Measurements from ENCODE around the gene HAUS7. TPM values are rescaled to one million over a fixed set of nuclear protein-coding genes. Genes with fewer than 3 reads are reported as not detected.

The HAUS7 gene
- total RNA-seq, 4 donors from 2014 or later = 20.7 to 46.8 (median 27.7) TPM

DNA sequence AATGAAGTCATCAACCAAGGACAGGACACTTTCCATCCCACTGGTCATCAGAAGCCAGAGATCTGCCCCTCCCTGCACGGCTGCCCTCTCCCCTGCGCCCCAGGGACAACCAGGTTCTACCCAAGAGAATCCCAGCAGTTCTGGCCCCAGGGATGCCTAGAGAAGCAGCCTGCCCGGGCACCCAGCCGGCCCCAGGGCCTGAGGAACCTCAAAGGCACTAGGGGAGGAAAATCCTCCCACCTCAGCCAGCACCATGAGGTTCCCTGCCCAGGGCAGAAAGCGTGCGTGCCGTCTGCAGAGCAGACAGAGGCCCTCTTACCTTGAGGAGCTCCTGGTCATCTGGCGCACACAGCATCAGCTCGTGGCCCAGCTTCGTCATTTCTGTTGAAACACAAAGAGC lies 8.1 kb downstream of the HAUS7 start:
- intact Hi-C loops (cut with DNase I) = no loop called here
- no peaks in the 10 kb centered on the region for H3K36me3 ChIP-seq
- H3K27me3 ChIP-seq = no peaks in the 10 kb centered on the region
- H3K9me3 ChIP-seq = no peaks in the 10 kb centered on the region
- H3K4me1 ChIP-seq = peaks cover 8 to 19% of the 10 kb centered on the region in 2 donors
- WGBS, 2 donors = 84% methylated on average over 5 of the region's 10 CpGs; no CpG with 5 or more reads in 1 of the 2 donors
- H3K4me3 ChIP-seq (replicated peaks in 1 of 3) = no peak overlapping the region
- peak overlapping the region; percentile 28 to 51 (median 45) for H3K27ac ChIP-seq
- no peak for DNase-seq
- TF ChIP-seq POLR2A (IDR thresholded peaks at IDR 0.05) = no peak
- TF ChIP-seq, protein P1, sequence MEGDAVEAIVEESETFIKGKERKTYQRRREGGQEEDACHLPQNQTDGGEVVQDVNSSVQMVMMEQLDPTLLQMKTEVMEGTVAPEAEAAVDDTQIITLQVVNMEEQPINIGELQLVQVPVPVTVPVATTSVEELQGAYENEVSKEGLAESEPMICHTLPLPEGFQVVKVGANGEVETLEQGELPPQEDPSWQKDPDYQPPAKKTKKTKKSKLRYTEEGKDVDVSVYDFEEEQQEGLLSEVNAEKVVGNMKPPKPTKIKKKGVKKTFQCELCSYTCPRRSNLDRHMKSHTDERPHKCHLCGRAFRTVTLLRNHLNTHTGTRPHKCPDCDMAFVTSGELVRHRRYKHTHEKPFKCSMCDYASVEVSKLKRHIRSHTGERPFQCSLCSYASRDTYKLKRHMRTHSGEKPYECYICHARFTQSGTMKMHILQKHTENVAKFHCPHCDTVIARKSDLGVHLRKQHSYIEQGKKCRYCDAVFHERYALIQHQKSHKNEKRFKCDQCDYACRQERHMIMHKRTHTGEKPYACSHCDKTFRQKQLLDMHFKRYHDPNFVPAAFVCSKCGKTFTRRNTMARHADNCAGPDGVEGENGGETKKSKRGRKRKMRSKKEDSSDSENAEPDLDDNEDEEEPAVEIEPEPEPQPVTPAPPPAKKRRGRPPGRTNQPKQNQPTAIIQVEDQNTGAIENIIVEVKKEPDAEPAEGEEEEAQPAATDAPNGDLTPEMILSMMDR (IDR thresholded peaks at IDR 0.05) = no peak

DNA sequence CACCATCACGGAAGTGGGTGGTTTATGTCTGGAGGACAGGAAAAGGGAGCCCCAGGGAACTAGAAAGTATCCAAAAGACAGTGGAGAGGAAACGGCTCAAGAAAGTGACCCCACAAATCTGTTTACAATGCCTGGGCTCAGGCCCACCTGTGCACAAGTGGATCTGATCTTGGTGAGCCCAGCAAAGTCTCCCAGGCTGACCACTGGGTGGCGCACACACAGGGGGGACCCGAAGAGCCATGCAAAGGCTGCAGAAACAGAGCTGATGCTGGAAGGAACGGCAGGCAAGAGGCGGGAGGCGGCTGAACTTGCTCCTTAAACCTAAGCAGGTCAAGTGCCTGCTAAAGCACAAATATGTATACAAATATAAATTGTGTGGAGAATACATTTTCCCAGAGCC lies 9.6 kb downstream of the HAUS7 start:
- Histone ChIP-seq H3K36me3 (no peaks in the 10 kb centered on the region), H3K27ac (no peak overlapping the region), H3K4me3 (replicated peaks in 1 of 3) (no peak overlapping the region), H3K9me3 (no peaks in the 10 kb centered on the region), H3K27me3 (no peaks in the 10 kb centered on the region), H3K4me1 (peaks cover 8 to 19% of the 10 kb centered on the region in 2 donors)
- peak; percentile 49 to 50 for DNase-seq
- WGBS, 2 donors = 48 to 60% methylated on average over 6 to 7 of the region's 7 CpGs
- intact Hi-C loops (cut with DNase I) = no loop called here
- no peak for TF ChIP-seq POLR2A (IDR thresholded peaks at IDR 0.05)
- TF ChIP-seq, protein P1 (IDR thresholded peaks at IDR 0.05) = peak in 3 of 6 experiments; percentile 28 to 52 (median 40)

DNA sequence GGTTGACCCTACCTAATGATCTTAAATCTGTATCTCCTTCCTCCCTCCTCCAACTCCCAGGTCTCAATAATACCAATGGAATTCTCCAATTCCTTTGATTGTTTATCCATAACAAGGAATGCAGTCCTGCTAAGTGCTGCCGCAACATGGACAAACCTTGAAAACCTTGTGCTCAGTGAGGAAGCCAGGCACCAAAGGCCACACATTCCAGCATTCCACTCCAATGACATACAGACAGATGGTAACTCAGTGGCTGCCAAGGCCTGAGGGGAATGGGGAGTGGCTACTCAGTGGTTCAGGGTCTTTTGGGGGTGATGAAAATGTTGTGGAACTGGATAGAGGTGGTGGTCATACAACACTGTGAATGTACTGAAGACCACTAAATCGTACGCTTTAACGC lies 10.4 kb downstream of the HAUS7 start:
- no peaks in the 10 kb centered on the region for H3K27me3 ChIP-seq
- WGBS, 2 donors = 87 to 88% methylated on average over 4 of the region's 4 CpGs
- no peak overlapping the region for H3K27ac ChIP-seq
- DNase-seq = peak in 1 of 2 donors; percentile 28
- no peaks in the 10 kb centered on the region for H3K9me3 ChIP-seq
- H3K4me3 ChIP-seq (replicated peaks in 1 of 3) = no peak overlapping the region
- no peaks in the 10 kb centered on the region for H3K36me3 ChIP-seq
- TF ChIP-seq, protein P1 (IDR thresholded peaks at IDR 0.05) = no peak
- TF ChIP-seq POLR2A (IDR thresholded peaks at IDR 0.05) = no peak
- intact Hi-C loops (cut with DNase I) = no loop called here
- H3K4me1 ChIP-seq = peaks cover 8 to 19% of the 10 kb centered on the region in 2 donors

DNA sequence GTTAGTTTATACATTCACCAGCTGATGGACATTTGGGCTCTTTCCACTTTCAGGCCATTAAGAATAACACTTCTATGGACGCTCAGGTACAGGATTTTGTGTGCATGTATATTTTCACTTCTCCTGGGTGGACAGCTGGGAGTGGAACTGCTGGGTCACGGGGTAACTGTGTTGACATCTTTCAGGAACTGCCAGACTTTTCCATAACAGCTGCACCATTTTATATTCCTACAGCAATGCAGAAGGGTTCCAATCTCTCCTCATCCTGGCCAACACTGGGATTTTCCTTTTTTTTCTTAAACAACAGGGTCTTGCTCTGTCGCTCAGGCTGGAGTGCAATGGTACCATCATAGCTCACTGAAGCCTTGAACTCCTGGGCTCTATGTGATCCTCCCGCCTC lies 11.9 kb downstream of the HAUS7 start:
- DNase-seq = no peak
- Histone ChIP-seq H3K36me3 (peaks cover 0 to 3% of the 10 kb centered on the region in 2 donors), H3K27ac (no peak overlapping the region), H3K4me3 (replicated peaks in 1 of 3) (no peak overlapping the region), H3K9me3 (no peaks in the 10 kb centered on the region), H3K4me1 (peaks cover 2 to 13% of the 10 kb centered on the region in 2 donors), H3K27me3 (no peaks in the 10 kb centered on the region)
- WGBS, 2 donors = 100% methylated on average over 4 of the region's 4 CpGs
- intact Hi-C loops (cut with DNase I) = no loop called here
- TF ChIP-seq POLR2A (IDR thresholded peaks at IDR 0.05) = no peak
- TF ChIP-seq, protein P1 (IDR thresholded peaks at IDR 0.05) = no peak

DNA sequence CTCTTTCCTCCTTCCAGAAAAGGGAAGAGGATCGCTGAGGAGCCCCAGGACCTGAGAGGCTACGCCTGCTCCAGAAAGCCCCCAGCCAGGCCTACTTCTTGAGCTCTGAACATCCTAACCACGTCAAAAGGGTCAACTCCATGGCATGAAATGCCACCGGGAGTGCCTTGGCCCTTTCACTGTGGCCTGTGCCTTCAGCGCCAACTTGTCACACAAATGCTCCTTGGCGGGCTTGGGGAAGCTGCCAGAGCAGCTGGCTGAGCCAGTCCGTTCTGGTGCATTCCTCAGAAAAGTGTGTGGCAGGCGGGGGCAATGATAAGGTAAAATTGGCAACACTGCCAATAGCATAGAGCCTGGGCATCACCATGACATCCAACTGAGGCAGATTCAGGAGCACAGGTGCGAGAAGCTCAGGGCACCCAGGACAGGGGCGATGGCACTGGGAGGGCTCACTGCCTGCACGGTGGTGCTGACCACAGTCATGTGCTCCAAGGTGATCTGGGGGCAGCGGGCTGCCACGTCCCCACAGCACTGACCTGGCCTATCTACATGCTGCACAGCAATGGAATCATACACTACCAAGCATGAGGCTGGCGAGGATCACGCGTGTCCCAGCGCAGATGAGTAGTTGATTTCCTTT lies 12.4 kb downstream of the HAUS7 start:
- Histone ChIP-seq H3K4me1 (peaks cover 0 to 8% of the 10 kb centered on the region in 2 donors), H3K27ac (no peak overlapping the region), H3K4me3 (replicated peaks in 1 of 3) (no peak overlapping the region), H3K9me3 (no peaks in the 10 kb centered on the region), H3K27me3 (no peaks in the 10 kb centered on the region), H3K36me3 (peaks cover 0 to 3% of the 10 kb centered on the region in 2 donors)
- intact Hi-C loops (cut with DNase I) = no loop called here
- 95 to 100% methylated on average over 4 of the region's 17 CpGs for WGBS, 2 donors
- TF ChIP-seq, protein P1 (IDR thresholded peaks at IDR 0.05) = no peak
- no peak for TF ChIP-seq POLR2A (IDR thresholded peaks at IDR 0.05)
- DNase-seq = no peak

All from thyroid gland (tissue), 4 donors.